HG02840 (cell line): ENCODE measurements around the gene DDX19B.
"Not testable (repeated sequence)": the region's sequence is repeated elsewhere in the genome, so short reads cannot be mapped to it uniquely, and the experiment has no call there.

Experiments used
- ATAC-seq: cut with Tn5 transposase; IDR thresholded peaks from one replicate; pipeline ENCODE4 v1.9.1; 2021; ENCODE audit warnings: mild to moderate bottlenecking, moderate library complexity, moderate number of reproducible peaks; ENCODE audit not compliant: unreplicated experiment, low FRiP score

DDX19B gene

GRCh38 chr16:70287304-70287971 lies 11.5 kb upstream of the DDX19B start:
- not testable (repeated sequence) for ATAC-seq

GRCh38 chr16:70289229-70290094 lies 9.5 kb upstream of the DDX19B start, which contains the start of gene AARS1:
AARS1 (minus strand) TSS chr16:70289506; CDS start chr16:70282763, 6,743 bp downstream.
- peak; percentile 97 for ATAC-seq

- ATAC-seq: no peak
These were observed 8.0 kb upstream of the DDX19B start for GRCh38 chr16:70290949-70291519.

- not testable (repeated sequence) for ATAC-seq
These were observed 6.8 kb upstream of the DDX19B start for GRCh38 chr16:70292148-70292547.

GRCh38 chr16:70294385-70295025 lies 4.5 kb upstream of the DDX19B start:
- ATAC-seq: no peak

GRCh38 chr16:70295634-70296033 lies 3.4 kb upstream of the DDX19B start:
- no peak for ATAC-seq

GRCh38 chr16:70301121-70301520 lies 2.1 kb downstream of the DDX19B start:
- no peak for ATAC-seq

GRCh38 chr16:70302745-70303144 lies 3.8 kb downstream of the DDX19B start:
- no peak for ATAC-seq

- no peak for ATAC-seq
These were observed 6.0 kb downstream of the DDX19B start for GRCh38 chr16:70304892-70305448.

GRCh38 chr16:70306880-70307279 lies 7.9 kb downstream of the DDX19B start:
- no peak for ATAC-seq

- ATAC-seq: not testable (repeated sequence)
These were observed 8.7 kb downstream of the DDX19B start for GRCh38 chr16:70307726-70308125.

- no peak for ATAC-seq
These were observed 21.1 kb downstream of the DDX19B start for GRCh38 chr16:70320121-70320520.

- no peak for ATAC-seq
These were observed 26.2 kb downstream of the DDX19B start for GRCh38 chr16:70324998-70325747.

GRCh38 chr16:70331091-70331490 lies 32.1 kb downstream of the DDX19B start:
- ATAC-seq: no peak

GRCh38 chr16:70331588-70332358 lies 32.8 kb downstream of the DDX19B start:
- ATAC-seq: no peak

- not testable (repeated sequence) for ATAC-seq
These were observed 33.7 kb downstream of the DDX19B start for GRCh38 chr16:70332728-70333127.

GRCh38 chr16:70337814-70338213 lies 38.8 kb downstream of the DDX19B start:
- ATAC-seq: no peak

- no peak for ATAC-seq
These were observed 42.6 kb downstream of the DDX19B start for GRCh38 chr16:70341600-70341999.

GRCh38 chr16:70342016-70342415 lies 43.0 kb downstream of the DDX19B start:
- no peak for ATAC-seq
